Measurements from ENCODE around the gene SPATA7. TPM values are rescaled to one million over a fixed set of nuclear protein-coding genes. Genes with fewer than 3 reads are reported as not detected.

The SPATA7 gene
- total and polyA plus RNA-seq, 4 experiments from 2014 or later = 3.4 to 8.5 (median 4.0) TPM

DNA sequence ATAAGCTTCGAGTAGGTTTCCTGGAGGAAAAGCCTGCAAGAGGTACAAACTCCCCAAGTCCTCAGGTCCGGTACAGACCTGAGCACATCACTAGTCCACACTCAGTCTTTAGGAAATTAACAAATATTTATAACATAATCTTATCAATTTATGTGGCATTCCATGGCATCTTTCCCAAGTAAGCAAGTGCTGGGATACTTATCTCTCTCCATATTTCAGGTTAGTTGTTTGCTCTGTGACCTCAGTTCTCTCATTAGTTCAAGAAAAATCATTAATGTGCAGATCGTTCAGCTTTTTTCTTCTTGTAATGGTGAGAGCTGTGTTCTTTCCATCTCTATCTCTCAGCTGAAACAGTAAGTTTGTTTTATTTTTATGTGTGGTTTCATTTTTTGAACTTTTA lies 34.7 kb downstream of the SPATA7 start:
- H3K4me3 Mint-ChIP-seq = no peak overlapping the region

GRCh38 chr14:88421286-88421685 lies 35.8 kb downstream of the SPATA7 start:
- Histone ChIP-seq H3K9me3 (ENCODE audit: control insufficient read depth in 1 of 2, low read length in 2 of 2) (no peaks in the 10 kb centered on the region), H3K4me3 (ENCODE audit: low read length in 2 of 2) (no peak overlapping the region), H3K36me3 (ENCODE audit: insufficient read depth, low read length) (no peaks in the 10 kb centered on the region), H3K4me1 (ENCODE audit: insufficient read depth, low read length) (no peaks in the 10 kb centered on the region), H3K27ac (ENCODE audit: low read depth, low read length) (no peak overlapping the region), H3K27me3 (ENCODE audit: insufficient read depth, low read length) (no peaks in the 10 kb centered on the region)
- DNase-seq = no peak
- POLR2A ChIA-PET (ENCODE audit: partially characterized antibody) = no interaction called here
- Mint-ChIP-seq H3K36me3 (peaks cover 11 to 34% of the 10 kb centered on the region in 2 donors), H3K4me3 (no peak overlapping the region), H3K4me1 (no peaks in the 10 kb centered on the region), H3K27ac (no peak overlapping the region), H3K9me3 (peaks cover 0 to 19% (median 11%) of the 10 kb centered on the region in 8 donors), H3K27me3 (no peaks in the 10 kb centered on the region)
- intact Hi-C loops (cut with micrococcal nuclease) = no loop called here
- CTCF ChIA-PET (ENCODE audit: partially characterized antibody) = no interaction called here

More for the DNA sequence above, 34.7 kb downstream of the SPATA7 start:
- CTCF ChIA-PET (ENCODE audit: partially characterized antibody) = no interaction called here
- Histone ChIP-seq H3K27me3 (ENCODE audit: insufficient read depth, low read length) (no peaks in the 10 kb centered on the region), H3K4me1 (ENCODE audit: insufficient read depth, low read length) (no peaks in the 10 kb centered on the region), H3K27ac (ENCODE audit: low read depth, low read length) (no peak overlapping the region), H3K4me3 (ENCODE audit: low read length in 2 of 2) (no peak overlapping the region), H3K36me3 (ENCODE audit: insufficient read depth, low read length) (no peaks in the 10 kb centered on the region), H3K9me3 (ENCODE audit: control insufficient read depth in 1 of 2, low read length in 2 of 2) (peaks cover 0 to 3% of the 10 kb centered on the region in 2 donors)
- Mint-ChIP-seq H3K9me3 (peaks cover 3 to 28% (median 20%) of the 10 kb centered on the region in 8 donors), H3K27ac (no peak overlapping the region), H3K4me1 (no peaks in the 10 kb centered on the region), H3K27me3 (no peaks in the 10 kb centered on the region), H3K36me3 (peaks cover 19 to 41% of the 10 kb centered on the region in 2 donors)
- intact Hi-C loops (cut with micrococcal nuclease) = no loop called here
- POLR2A ChIA-PET (ENCODE audit: partially characterized antibody) = no interaction called here
- DNase-seq = no peak

DNA sequence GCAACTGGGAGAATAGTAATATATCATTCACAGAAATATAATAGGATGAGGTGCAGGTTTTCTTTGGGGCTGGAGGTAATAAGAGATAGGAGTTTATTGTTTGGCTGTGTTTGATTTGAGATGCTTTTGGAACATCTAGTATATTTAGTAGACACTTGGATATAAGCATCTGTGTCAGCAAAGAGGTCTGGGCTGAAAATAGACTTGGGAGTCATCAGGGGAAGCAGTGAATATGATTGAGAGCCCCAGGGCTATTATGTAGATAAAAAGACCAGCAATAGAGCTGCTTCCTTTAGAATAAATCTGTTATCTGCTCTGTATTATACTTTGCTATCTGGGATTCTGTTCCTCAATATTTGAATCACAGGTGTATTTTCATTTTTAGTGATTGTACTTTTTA lies 36.6 kb downstream of the SPATA7 start:
- Histone ChIP-seq H3K36me3 (ENCODE audit: insufficient read depth, low read length) (no peaks in the 10 kb centered on the region), H3K4me1 (ENCODE audit: insufficient read depth, low read length) (no peaks in the 10 kb centered on the region), H3K9me3 (ENCODE audit: control insufficient read depth in 1 of 2, low read length in 2 of 2) (no peaks in the 10 kb centered on the region), H3K27ac (ENCODE audit: low read depth, low read length) (no peak overlapping the region), H3K4me3 (ENCODE audit: low read length in 2 of 2) (no peak overlapping the region), H3K27me3 (ENCODE audit: insufficient read depth, low read length) (no peaks in the 10 kb centered on the region)
- POLR2A ChIA-PET (ENCODE audit: partially characterized antibody) = no interaction called here
- Mint-ChIP-seq H3K27ac (no peak overlapping the region), H3K9me3 (peaks cover 0 to 17% (median 11%) of the 10 kb centered on the region in 8 donors), H3K36me3 (peaks cover 11 to 30% of the 10 kb centered on the region in 2 donors), H3K4me3 (no peak overlapping the region), H3K4me1 (no peaks in the 10 kb centered on the region), H3K27me3 (no peaks in the 10 kb centered on the region)
- DNase-seq = no peak
- CTCF ChIA-PET (ENCODE audit: partially characterized antibody) = no interaction called here
- intact Hi-C loops (cut with micrococcal nuclease) = no loop called here

DNA sequence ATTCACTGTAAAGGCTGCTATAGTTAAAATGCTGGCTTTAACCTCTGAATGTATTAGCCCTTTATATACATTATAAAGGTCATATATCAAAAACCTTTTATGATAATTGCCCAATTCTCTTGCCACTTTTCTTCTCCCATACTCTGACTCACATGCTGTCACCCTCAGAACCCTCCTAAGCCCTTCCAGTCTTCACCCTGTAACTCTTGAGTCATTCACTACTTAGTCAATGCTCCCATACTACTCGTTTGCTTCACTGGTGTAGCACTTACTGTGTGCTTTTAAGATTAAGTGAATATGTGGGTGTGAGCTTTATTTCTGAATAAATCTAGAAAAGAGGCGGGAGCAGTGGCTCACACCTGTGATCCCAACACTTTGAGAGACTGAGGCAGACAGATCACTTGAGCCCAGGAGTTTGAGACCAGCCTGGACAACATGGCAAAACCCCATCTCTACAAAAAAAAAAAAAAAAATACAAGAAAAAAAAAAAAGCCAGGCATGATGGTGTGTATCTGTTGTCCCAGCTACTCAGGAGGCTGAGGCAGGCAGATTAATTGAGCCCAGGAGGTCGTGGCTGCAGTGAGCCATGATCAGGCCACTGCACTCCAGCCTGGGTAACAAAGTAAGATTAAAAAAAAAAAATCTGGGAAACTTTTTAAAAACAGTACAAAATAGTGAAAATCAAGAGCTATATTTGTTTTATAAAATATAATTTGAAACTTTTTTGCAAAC lies 37.6 kb downstream of the SPATA7 start:
- CTCF ChIA-PET (ENCODE audit: partially characterized antibody) = no interaction called here
- H3K4me1 ChIP-seq (ENCODE audit: insufficient read depth, low read length) = no peaks in the 10 kb centered on the region
- Mint-ChIP-seq H3K36me3 (peaks cover 2 to 20% of the 10 kb centered on the region in 2 donors), H3K4me3 (no peak overlapping the region), H3K4me1 (no peaks in the 10 kb centered on the region), H3K27me3 (no peaks in the 10 kb centered on the region), H3K9me3 (peaks cover 0 to 7% (median 2%) of the 10 kb centered on the region in 8 donors), H3K27ac (peak overlapping the region in 1 of 7 donors; percentile 12)
- no peak overlapping the region for H3K4me3 ChIP-seq (ENCODE audit: low read length in 2 of 2)
- no peak for DNase-seq
- no peaks in the 10 kb centered on the region for H3K9me3 ChIP-seq (ENCODE audit: control insufficient read depth in 1 of 2, low read length in 2 of 2)
- no peak overlapping the region for H3K27ac ChIP-seq (ENCODE audit: low read depth, low read length)
- no peaks in the 10 kb centered on the region for H3K36me3 ChIP-seq (ENCODE audit: insufficient read depth, low read length)
- H3K27me3 ChIP-seq (ENCODE audit: insufficient read depth, low read length) = no peaks in the 10 kb centered on the region
- intact Hi-C loops (cut with micrococcal nuclease) = no loop called here
- POLR2A ChIA-PET (ENCODE audit: partially characterized antibody) = no interaction called here

- peaks cover 0 to 2% (median 0%) of the 10 kb centered on the region in 8 donors for H3K9me3 Mint-ChIP-seq
- ChIA-PET CTCF (ENCODE audit: partially characterized antibody) (no interaction called here), POLR2A (ENCODE audit: partially characterized antibody) (interaction anchor here (0.7 kb wide), 1 partner anchor 138 kb away, joined by 3 read pairs; no protein-coding TSS in a partner anchor)
- Histone ChIP-seq H3K27me3 (ENCODE audit: insufficient read depth, low read length) (no peaks in the 10 kb centered on the region), H3K4me1 (ENCODE audit: insufficient read depth, low read length) (no peaks in the 10 kb centered on the region), H3K36me3 (ENCODE audit: insufficient read depth, low read length) (no peaks in the 10 kb centered on the region), H3K27ac (ENCODE audit: low read depth, low read length) (no peak overlapping the region), H3K4me3 (ENCODE audit: low read length in 2 of 2) (no peak overlapping the region), H3K9me3 (ENCODE audit: control insufficient read depth in 1 of 2, low read length in 2 of 2) (no peaks in the 10 kb centered on the region)
- H3K4me3 Mint-ChIP-seq = no peak overlapping the region
- H3K4me1 Mint-ChIP-seq = no peaks in the 10 kb centered on the region
- peaks cover 2 to 17% of the 10 kb centered on the region in 2 donors for H3K36me3 Mint-ChIP-seq
- no peaks in the 10 kb centered on the region for H3K27me3 Mint-ChIP-seq
- no peak overlapping the region for H3K27ac Mint-ChIP-seq
- DNase-seq = no peak
- intact Hi-C loops (cut with micrococcal nuclease) = no loop called here
Observed at GRCh38 chr14:88424573-88424972, 39.1 kb downstream of the SPATA7 start.

GRCh38 chr14:88426271-88426670 lies 40.8 kb downstream of the SPATA7 start:
- H3K27me3 ChIP-seq (ENCODE audit: insufficient read depth, low read length) = no peaks in the 10 kb centered on the region
- no peaks in the 10 kb centered on the region for H3K9me3 ChIP-seq (ENCODE audit: control insufficient read depth in 1 of 2, low read length in 2 of 2)
- intact Hi-C loops (cut with micrococcal nuclease) = no loop called here
- no peaks in the 10 kb centered on the region for H3K9me3 Mint-ChIP-seq
- H3K4me1 Mint-ChIP-seq = no peaks in the 10 kb centered on the region
- POLR2A ChIA-PET (ENCODE audit: partially characterized antibody) = no interaction called here
- no peaks in the 10 kb centered on the region for H3K4me1 ChIP-seq (ENCODE audit: insufficient read depth, low read length)
- H3K27ac ChIP-seq (ENCODE audit: low read depth, low read length) = no peak overlapping the region
- no peak for DNase-seq
- no peaks in the 10 kb centered on the region for H3K36me3 ChIP-seq (ENCODE audit: insufficient read depth, low read length)
- no peak overlapping the region for H3K27ac Mint-ChIP-seq
- CTCF ChIA-PET (ENCODE audit: partially characterized antibody) = no interaction called here
- H3K4me3 Mint-ChIP-seq = no peak overlapping the region
- H3K4me3 ChIP-seq (ENCODE audit: low read length in 2 of 2) = no peak overlapping the region
- no peaks in the 10 kb centered on the region for H3K27me3 Mint-ChIP-seq
- peaks cover 2 to 14% of the 10 kb centered on the region in 2 donors for H3K36me3 Mint-ChIP-seq

- H3K36me3 ChIP-seq (ENCODE audit: insufficient read depth, low read length) = no peaks in the 10 kb centered on the region
- H3K4me1 Mint-ChIP-seq = no peaks in the 10 kb centered on the region
- intact Hi-C loops (cut with micrococcal nuclease) = no loop called here
Observed at GRCh38 chr14:88430976-88431375, 45.5 kb downstream of the SPATA7 start.

More at GRCh38 chr14:88430976-88431375, 45.5 kb downstream of the SPATA7 start:
- no peaks in the 10 kb centered on the region for H3K27me3 Mint-ChIP-seq
- no peaks in the 10 kb centered on the region for H3K9me3 Mint-ChIP-seq
- Histone ChIP-seq H3K4me1 (ENCODE audit: insufficient read depth, low read length) (no peaks in the 10 kb centered on the region), H3K9me3 (ENCODE audit: control insufficient read depth in 1 of 2, low read length in 2 of 2) (no peaks in the 10 kb centered on the region), H3K27me3 (ENCODE audit: insufficient read depth, low read length) (no peaks in the 10 kb centered on the region), H3K27ac (ENCODE audit: low read depth, low read length) (no peak overlapping the region), H3K4me3 (ENCODE audit: low read length in 2 of 2) (no peak overlapping the region)
- peaks cover 2 to 26% of the 10 kb centered on the region in 2 donors for H3K36me3 Mint-ChIP-seq
- DNase-seq = no peak
- no peak overlapping the region for H3K4me3 Mint-ChIP-seq
- ChIA-PET POLR2A (ENCODE audit: partially characterized antibody) (no interaction called here), CTCF (ENCODE audit: partially characterized antibody) (no interaction called here)
- no peak overlapping the region for H3K27ac Mint-ChIP-seq

All from CD4-positive, alpha-beta memory T cell (primary cell).